PFSK-1 (cell line): ENCODE data around the gene POU1F1. TPM values are rescaled to one million over a fixed set of nuclear protein-coding genes. Genes with fewer than 3 reads are reported as not detected.

Source experiments
- FOXP2 ChIP-seq: optimal IDR thresholded peaks from 2 replicates; pipeline ENCODE3; 2011; ENCODE audit warnings: borderline replicate concordance, control low read depth, inconsistent platforms; ENCODE audit not compliant: insufficient read depth; ENCODE audit errors: extremely low read length, extremely low read depth
- POLR2AphosphoS5 ChIP-seq: IDR thresholded peaks from 2 replicates; pipeline ENCODE4 v1.6.1; 2012; ENCODE audit warnings: low read depth, mild to moderate bottlenecking, control low read depth, low read length, moderate library complexity
- SIN3A ChIP-seq: IDR thresholded peaks from 2 replicates; pipeline ENCODE4 v1.6.1; 2012; ENCODE audit warnings: mild to moderate bottlenecking, low read length, moderate library complexity, borderline replicate concordance; ENCODE audit not compliant: insufficient read depth
- TAF1 ChIP-seq: IDR thresholded peaks from 2 replicates; pipeline ENCODE4 v1.6.1; 2012; ENCODE audit warnings: low read length, control low read depth, borderline replicate concordance; ENCODE audit not compliant: insufficient read depth
- polyA plus RNA-seq: library from polyadenylated mRNA; unstranded; fragments of >200 nt; gene quantifications from one replicate; pipeline ENCODE4 v1.2.1, GENCODE V29; 2012; ENCODE audit warnings: low read depth, missing spikeins; ENCODE audit not compliant: insufficient read length
- TF ChIP-seq, protein P1 (sequence below), 2 experiments: IDR thresholded peaks; 2 replicates each; pipeline versions ENCODE4 v1.6.1 to v1.8.0; 2011 to 2012; ENCODE audit warnings: low read depth in 2 of 2, low read length in 2 of 2, control low read depth in 1 of 2, inconsistent platforms in 1 of 2, mild to moderate bottlenecking in 1 of 2, moderate library complexity in 1 of 2; ENCODE audit not compliant: insufficient read depth in 1 of 2

Gene POU1F1, protein sequence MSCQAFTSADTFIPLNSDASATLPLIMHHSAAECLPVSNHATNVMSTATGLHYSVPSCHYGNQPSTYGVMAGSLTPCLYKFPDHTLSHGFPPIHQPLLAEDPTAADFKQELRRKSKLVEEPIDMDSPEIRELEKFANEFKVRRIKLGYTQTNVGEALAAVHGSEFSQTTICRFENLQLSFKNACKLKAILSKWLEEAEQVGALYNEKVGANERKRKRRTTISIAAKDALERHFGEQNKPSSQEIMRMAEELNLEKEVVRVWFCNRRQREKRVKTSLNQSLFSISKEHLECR
- not detected for polyA plus RNA-seq

DNA sequence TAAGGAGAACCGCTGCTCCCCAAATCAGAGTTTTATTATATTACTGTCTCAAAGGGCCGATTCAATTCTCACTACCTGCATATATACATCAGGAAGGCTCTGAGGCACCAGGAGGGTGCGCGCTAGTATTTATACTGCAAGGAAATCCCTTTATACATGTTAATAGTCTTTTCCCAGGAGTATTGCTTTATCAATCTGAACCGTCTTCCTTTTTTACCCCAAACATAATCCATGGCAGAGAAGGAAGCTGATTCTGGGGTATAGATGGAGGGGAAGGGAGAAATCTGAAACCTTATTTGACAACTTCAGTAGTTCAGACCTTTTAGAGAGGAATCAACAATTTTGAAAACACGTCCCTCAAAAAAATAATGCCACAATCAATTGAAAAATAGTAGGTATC is at the start of gene POU1F1:
Gene POU1F1, minus strand, starts transcription at position 101 of the 400 bp plus-strand sequence. CDS start 122 bp downstream, outside the sequence.
- TF ChIP-seq TAF1, result no peak

DNA sequence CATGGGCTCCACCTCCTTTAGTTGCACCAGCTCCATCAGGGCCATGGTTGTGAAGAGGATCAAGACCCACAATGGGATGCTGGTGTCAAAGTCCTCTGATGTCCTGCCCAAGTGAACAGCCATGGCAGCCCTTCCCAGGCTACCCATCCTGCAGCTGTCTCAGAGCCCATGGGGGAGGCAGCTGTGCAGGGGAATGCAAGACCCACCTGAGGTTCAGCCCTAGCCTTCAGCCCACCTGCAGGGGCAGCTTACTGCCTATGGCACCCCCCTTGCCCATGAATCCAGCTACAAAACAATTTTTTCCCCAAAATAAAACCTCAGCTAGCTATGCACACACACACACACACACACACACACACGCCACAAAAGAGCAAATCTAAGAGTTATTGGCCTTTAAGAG is 48.2 kb upstream of the POU1F1 start:
- TF ChIP-seq SIN3A, result no peak
- TF ChIP-seq POLR2AphosphoS5, result no peak
- no peak for TF ChIP-seq TAF1
- TF ChIP-seq, protein P1, sequence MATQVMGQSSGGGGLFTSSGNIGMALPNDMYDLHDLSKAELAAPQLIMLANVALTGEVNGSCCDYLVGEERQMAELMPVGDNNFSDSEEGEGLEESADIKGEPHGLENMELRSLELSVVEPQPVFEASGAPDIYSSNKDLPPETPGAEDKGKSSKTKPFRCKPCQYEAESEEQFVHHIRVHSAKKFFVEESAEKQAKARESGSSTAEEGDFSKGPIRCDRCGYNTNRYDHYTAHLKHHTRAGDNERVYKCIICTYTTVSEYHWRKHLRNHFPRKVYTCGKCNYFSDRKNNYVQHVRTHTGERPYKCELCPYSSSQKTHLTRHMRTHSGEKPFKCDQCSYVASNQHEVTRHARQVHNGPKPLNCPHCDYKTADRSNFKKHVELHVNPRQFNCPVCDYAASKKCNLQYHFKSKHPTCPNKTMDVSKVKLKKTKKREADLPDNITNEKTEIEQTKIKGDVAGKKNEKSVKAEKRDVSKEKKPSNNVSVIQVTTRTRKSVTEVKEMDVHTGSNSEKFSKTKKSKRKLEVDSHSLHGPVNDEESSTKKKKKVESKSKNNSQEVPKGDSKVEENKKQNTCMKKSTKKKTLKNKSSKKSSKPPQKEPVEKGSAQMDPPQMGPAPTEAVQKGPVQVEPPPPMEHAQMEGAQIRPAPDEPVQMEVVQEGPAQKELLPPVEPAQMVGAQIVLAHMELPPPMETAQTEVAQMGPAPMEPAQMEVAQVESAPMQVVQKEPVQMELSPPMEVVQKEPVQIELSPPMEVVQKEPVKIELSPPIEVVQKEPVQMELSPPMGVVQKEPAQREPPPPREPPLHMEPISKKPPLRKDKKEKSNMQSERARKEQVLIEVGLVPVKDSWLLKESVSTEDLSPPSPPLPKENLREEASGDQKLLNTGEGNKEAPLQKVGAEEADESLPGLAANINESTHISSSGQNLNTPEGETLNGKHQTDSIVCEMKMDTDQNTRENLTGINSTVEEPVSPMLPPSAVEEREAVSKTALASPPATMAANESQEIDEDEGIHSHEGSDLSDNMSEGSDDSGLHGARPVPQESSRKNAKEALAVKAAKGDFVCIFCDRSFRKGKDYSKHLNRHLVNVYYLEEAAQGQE (IDR thresholded peaks at IDR 0.05; ENCODE audit: insufficient read depth in 1 of 2, low read depth in 2 of 2, low read length in 2 of 2), result no peak
- no peak for TF ChIP-seq FOXP2

DNA sequence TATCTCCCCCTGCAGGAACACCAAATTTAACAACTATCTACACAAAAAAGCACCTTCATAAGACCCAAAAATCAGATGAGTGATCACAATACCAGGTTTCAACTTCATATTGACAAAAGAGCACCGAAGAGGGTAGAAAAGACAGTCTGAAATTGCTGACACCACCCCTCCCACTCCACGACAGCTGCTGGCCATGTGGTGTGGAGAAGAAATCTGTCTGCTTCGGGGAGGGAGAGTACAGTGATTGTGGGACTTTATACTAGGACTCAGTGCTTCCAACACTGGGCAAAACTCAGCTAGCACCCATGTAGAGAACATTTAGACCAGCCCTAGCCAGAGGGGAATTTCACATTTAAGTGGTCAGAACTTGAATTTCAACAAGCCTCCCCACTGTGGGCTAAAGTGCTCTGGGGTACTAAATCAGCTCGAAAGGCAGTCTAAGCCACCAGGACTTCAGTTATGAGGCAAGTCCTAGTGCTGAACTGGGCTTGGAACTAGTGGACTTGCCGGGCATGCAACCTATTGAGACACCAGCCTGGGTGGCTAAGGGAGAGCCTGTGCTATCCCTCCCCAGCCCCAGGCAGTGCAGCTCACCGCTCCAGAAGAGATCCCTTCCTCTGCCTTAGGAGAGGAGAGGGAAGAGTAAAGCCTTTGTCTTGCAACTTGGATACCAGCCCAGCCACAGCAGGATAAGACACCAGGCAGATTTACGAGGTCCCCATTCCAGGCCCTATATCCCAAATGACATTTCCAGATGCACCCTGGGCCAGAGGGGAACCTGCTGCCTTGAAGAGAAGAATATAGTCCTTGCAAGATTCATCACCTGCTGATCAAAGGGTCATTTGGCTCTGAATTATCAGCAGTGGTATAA is 44.6 kb upstream of the POU1F1 start:
- no peak for TF ChIP-seq TAF1
- TF ChIP-seq, protein P1 (IDR thresholded peaks at IDR 0.05; ENCODE audit: insufficient read depth in 1 of 2, low read depth in 2 of 2, low read length in 2 of 2), result no peak
- TF ChIP-seq SIN3A, result no peak
- no peak for TF ChIP-seq FOXP2
- no peak for TF ChIP-seq POLR2AphosphoS5

DNA sequence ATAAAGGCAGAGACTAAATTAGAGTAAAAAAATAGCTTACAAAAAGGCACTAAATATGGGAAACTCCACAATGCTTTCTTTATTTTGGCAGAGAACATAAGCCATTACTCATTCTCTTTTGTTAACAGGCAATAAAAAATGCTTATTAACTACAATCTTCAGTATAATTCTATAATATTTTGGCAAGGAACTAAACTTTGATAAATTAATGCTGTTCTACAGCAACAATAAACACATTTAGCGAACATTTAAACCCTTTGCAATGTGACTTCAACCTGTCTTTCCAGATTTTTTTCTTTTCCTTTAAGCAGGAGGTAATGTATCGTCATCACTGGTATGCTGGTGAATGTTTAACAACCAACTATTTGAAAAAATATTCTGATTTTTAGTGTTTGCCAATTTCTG is 42.2 kb upstream of the POU1F1 start:
- no peak for TF ChIP-seq FOXP2
- TF ChIP-seq, protein P1 (IDR thresholded peaks at IDR 0.05; ENCODE audit: insufficient read depth in 1 of 2, low read depth in 2 of 2, low read length in 2 of 2), result no peak
- TF ChIP-seq TAF1, result no peak
- TF ChIP-seq SIN3A, result no peak
- TF ChIP-seq POLR2AphosphoS5, result no peak

DNA sequence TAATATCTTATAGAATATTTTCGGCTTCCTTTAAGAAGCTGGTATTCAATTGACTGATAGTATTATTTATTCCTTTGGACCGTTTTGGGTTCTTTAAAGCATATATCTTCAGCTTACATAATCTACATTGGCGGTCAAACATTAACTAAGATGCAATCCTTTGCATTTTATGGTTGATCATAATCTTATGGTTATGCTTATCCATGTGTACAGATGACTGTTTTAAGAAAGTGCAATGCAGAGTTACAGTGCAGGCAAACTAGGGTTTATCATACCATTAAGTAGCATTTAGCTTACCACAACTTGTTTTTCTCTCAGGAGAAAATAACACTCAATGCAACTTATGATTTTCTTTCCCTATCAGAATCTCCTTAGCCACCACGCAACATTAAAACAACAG is 41.4 kb upstream of the POU1F1 start:
- TF ChIP-seq TAF1, result no peak

DNA sequence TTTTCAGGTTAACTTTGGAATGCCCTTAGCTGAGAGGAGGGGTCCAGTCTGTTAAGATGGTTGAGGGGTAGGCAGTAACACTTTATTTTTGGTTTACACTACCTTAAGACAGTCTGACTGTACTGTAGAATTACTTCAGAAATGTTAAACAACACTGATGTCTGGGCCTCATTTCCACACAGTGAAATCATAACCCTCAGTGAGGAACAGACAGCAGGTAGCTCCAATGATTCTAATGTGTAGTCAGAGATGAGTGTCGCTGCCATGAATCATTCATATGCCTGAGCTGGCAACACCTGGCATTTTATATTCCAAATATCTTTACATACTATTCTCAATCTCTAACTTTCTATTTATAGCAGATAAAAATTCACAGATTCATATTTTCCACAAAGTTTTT is 37.3 kb upstream of the POU1F1 start:
- TF ChIP-seq SIN3A, result no peak
- TF ChIP-seq TAF1, result no peak
- TF ChIP-seq FOXP2, result no peak
- TF ChIP-seq, protein P1 (IDR thresholded peaks at IDR 0.05; ENCODE audit: insufficient read depth in 1 of 2, low read depth in 2 of 2, low read length in 2 of 2), result no peak
- TF ChIP-seq POLR2AphosphoS5, result no peak
